ENCODE results near the gene ELMO3. TPM values are rescaled to one million over a fixed set of nuclear protein-coding genes. Genes with fewer than 3 reads are reported as not detected.

Gene ELMO3
- total RNA-seq, 1 donor from 2014 or later, result not detected

DNA sequence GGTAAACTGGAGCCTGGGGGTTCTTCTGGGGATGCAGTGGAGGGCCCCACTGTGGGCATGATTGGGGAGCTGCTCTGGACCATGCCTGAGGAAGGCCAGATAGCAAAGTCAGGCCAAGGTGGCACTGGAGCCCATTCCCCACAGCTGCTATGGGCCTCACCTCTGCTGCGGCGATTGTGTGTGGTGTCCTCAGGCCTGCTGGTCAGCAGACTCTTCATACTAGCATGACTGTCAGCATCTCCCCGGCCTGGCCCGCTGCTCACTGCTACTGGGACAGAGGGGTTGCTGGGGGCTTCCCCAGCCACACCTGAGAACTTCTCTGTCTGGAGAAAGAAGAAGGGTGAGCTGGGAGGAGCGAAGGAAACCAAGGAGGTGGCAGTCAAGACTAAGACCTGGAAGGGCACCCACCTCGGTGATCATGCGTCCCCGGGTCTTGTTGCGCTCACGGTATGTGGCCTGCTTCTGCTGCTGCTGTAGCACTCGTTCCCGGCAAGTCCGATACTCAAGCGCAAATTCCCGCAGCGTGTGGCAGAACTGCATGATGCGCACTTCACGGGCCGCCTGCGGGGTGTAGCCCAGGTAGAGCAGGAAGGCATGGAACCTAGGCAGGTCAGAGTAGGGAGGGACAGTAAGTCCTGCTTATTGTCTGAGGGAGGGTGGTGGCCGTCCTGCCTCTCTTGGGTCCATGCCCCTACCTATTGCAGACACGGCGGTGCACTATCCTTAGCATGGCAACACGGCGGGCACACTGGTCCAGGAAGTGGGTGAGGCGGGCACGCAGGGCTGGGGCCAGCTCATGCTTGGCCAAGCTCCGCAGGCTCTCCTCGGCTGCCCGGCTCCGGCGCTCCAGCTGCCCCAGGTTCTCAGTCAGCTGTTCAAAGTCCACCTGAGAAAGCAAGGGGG, 31.2 kb downstream of the ELMO3 start:
- Histone ChIP-seq H3K9me3 (no peaks in the 10 kb centered on the region), H3K4me3 (no peak overlapping the region), H3K36me3 (peaks cover 58 to 67% of the 10 kb centered on the region in 2 donors), H3K27me3 (no peaks in the 10 kb centered on the region), H3K4me1 (peaks cover 6 to 15% of the 10 kb centered on the region in 2 donors), H3K27ac (no peak overlapping the region)
- intact Hi-C loops (cut with DNase I), result no loop called here
- DNase-seq (ENCODE audit: low spot score in 2 of 2), result no peak
- TF ChIP-seq, protein P1, sequence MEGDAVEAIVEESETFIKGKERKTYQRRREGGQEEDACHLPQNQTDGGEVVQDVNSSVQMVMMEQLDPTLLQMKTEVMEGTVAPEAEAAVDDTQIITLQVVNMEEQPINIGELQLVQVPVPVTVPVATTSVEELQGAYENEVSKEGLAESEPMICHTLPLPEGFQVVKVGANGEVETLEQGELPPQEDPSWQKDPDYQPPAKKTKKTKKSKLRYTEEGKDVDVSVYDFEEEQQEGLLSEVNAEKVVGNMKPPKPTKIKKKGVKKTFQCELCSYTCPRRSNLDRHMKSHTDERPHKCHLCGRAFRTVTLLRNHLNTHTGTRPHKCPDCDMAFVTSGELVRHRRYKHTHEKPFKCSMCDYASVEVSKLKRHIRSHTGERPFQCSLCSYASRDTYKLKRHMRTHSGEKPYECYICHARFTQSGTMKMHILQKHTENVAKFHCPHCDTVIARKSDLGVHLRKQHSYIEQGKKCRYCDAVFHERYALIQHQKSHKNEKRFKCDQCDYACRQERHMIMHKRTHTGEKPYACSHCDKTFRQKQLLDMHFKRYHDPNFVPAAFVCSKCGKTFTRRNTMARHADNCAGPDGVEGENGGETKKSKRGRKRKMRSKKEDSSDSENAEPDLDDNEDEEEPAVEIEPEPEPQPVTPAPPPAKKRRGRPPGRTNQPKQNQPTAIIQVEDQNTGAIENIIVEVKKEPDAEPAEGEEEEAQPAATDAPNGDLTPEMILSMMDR (IDR thresholded peaks at IDR 0.05), result no peak

DNA sequence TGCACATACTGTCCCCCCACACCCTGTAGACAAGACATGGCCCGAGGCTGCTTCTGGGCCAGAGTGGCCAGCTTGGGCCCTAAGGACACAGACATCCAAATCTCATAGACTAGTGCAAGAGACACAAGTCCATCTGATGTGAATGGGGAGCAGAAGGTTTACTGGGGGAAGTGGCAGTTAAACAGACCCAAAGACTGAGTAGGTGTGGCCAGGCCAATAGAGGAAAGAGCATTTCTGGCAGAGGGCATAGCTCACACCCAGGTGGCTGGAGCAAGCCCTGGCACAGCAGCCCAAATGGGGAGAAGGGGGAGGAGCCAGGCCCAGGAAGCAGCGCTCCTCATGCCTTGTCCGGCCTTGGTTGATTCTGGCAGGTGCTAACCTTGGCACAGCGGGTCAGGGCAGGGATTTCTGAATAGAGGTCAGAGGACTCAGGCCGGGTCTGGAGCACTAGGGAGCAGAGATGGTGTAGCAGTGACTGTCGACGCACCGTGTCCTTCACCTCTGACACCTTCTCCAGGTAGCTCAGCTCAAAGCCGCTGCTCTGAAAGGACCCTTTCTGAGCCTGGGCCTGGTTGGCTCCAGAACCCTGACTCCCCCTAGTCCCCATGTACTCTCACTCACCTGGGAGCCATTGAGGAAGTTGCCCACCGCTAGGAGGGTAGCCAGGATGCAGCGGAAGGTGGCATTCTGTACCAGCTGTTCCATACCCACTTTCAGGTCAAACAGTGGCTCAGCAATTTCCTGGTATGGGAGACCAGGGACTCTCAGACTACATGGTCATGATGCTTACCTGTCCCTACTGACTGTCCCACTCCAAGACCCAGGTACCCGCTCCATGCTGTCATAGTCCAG, 32.1 kb downstream of the ELMO3 start:
- intact Hi-C loops (cut with DNase I), result no loop called here
- Histone ChIP-seq H3K4me3 (no peak overlapping the region), H3K9me3 (no peaks in the 10 kb centered on the region), H3K36me3 (peaks cover 67 to 76% of the 10 kb centered on the region in 2 donors), H3K27ac (no peak overlapping the region), H3K27me3 (no peaks in the 10 kb centered on the region), H3K4me1 (peaks cover 6 to 11% of the 10 kb centered on the region in 2 donors)
- no peak for DNase-seq (ENCODE audit: low spot score in 2 of 2)
- TF ChIP-seq, protein P1 (IDR thresholded peaks at IDR 0.05), result no peak

DNA sequence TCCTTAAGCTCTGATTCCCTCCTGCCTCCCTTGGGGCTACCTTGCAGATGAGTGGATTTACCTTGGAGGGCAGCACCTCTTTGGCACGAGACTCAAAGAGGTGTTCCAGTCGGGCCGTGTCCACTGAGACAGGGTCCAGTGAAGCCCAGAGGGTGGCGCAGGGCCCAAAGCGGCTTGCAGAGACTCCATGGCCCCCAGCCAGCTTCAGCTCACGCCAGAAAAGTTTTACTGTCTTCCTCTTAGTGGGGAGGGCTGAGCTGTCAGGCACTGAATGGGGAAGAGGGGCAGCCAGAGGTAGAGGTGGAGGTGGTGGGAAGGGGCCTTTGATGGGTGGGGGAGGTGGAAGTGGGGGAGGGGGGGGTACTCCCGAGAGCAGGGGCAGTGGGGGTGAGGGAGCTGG, 34.7 kb downstream of the ELMO3 start:
- no peaks in the 10 kb centered on the region for H3K27me3 ChIP-seq
- no peak overlapping the region for H3K4me3 ChIP-seq
- no peaks in the 10 kb centered on the region for H3K9me3 ChIP-seq
- H3K36me3 ChIP-seq, result peaks cover 82 to 93% of the 10 kb centered on the region in 2 donors
- H3K4me1 ChIP-seq, result no peaks in the 10 kb centered on the region
- TF ChIP-seq, protein P1 (IDR thresholded peaks at IDR 0.05), result no peak
- intact Hi-C loops (cut with DNase I), result no loop called here
- H3K27ac ChIP-seq, result no peak overlapping the region
- DNase-seq (ENCODE audit: low spot score in 2 of 2), result no peak

DNA sequence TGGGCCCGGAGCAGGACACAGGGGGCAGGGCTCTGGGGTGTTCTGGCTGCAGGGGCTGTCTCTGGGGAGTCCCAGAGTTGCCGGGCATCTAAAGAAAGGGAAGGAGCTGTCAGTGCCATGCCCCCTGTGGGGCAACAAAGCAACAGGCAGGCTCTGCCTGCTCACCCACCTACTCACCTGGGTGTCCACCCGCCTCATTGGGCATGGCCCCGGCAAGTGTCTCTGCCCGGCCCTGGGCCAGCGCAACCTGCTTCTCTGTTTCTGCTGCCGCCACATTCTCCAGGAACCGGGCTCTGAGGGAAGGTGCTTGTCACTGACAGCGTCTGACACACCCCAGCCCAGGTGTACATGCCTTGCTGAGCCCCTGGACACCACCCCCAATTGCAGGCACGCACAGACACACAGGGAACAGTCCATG, 35.3 kb downstream of the ELMO3 start:
- Histone ChIP-seq H3K27ac (no peak overlapping the region), H3K4me1 (no peaks in the 10 kb centered on the region), H3K4me3 (no peak overlapping the region), H3K27me3 (no peaks in the 10 kb centered on the region), H3K36me3 (peaks cover 82 to 90% of the 10 kb centered on the region in 2 donors), H3K9me3 (no peaks in the 10 kb centered on the region)
- no peak for DNase-seq (ENCODE audit: low spot score in 2 of 2)
- TF ChIP-seq, protein P1 (IDR thresholded peaks at IDR 0.05), result no peak
- intact Hi-C loops (cut with DNase I), result no loop called here

- TF ChIP-seq, protein P1 (IDR thresholded peaks at IDR 0.05), result no peak
- Histone ChIP-seq H3K27ac (no peak overlapping the region), H3K27me3 (no peaks in the 10 kb centered on the region), H3K4me1 (peaks cover 5 to 8% of the 10 kb centered on the region in 2 donors), H3K36me3 (peaks cover 67 to 72% of the 10 kb centered on the region in 2 donors), H3K4me3 (no peak overlapping the region), H3K9me3 (no peaks in the 10 kb centered on the region)
- DNase-seq (ENCODE audit: low spot score in 2 of 2), result no peak
- intact Hi-C loops (cut with DNase I), result no loop called here
Measured at GRCh38 chr16:67235816-67236562, 37.1 kb downstream of the ELMO3 start.

All from ascending aorta (tissue), 2 donors.